NCI-H2081 (cell line): Measurements from ENCODE around the gene CALHM5.

ENCODE experiments used
- DNase-seq, 2 experiments: peaks; one replicate each; lab custom pipeline; 2025; lab: John Stamatoyannopoulos, UW

The CALHM5 gene

DNA sequence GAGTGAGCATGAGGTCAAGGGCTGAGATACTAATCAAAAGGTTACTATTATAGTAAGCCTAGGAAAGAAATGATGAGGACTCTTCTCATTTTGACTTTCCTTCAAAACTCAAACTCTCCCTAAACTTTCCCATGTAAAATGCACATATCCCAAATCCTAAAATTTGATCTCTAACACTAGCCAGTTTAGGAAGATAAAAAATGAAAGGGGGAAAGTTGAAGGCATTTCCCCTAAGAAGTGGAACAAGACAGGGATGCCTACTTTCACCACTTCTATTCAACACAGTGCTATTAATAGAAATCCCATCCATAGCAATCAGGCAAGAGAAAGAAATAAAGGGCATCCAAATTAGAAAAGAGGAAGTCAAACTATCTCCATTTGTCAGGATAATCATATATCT lies 2.9 kb upstream of the CALHM5 start:
- DNase-seq, result no peak

DNA sequence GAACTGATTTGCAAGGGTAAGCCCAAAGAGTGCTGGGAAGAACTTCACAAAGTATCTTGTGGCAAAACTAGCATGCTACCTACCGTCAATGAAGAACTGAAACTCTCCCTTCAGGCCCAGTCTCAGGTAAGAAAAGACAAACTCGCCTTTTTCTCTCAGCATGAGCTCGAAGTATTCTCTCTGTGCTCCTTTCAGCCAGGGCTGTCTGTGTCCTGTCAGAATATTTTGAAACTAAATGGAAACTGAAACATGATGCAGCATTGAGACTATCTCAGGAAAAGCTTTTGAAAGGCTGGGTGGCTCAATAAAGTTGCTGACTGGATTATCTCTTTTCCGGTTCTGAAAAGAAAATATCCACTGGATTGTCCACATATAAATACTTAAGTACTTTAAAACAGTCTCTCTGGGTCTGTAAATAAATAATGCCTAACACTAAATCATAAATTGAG lies 696 bp downstream of the CALHM5 start:
- DNase-seq, result no peak

DNA sequence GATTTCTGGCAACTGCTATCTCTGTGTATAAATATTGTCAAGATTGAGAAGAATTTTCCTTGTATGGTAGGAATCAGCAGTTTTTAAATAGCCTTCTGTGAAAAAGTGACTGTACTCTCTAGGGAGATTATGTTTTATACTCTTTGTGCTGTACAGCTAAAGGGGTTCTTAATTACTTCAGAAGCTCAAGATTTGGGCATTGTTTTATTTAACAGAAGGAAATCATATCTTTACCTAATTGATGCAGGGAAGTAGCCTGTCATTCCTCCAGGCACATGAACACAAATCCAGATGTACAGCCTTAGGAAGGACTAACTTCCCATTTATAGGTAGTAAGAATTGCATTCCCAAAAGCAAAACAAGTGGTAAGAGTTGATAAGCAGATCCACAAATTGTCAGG lies 1.3 kb downstream of the CALHM5 start:
- no peak for DNase-seq

DNA sequence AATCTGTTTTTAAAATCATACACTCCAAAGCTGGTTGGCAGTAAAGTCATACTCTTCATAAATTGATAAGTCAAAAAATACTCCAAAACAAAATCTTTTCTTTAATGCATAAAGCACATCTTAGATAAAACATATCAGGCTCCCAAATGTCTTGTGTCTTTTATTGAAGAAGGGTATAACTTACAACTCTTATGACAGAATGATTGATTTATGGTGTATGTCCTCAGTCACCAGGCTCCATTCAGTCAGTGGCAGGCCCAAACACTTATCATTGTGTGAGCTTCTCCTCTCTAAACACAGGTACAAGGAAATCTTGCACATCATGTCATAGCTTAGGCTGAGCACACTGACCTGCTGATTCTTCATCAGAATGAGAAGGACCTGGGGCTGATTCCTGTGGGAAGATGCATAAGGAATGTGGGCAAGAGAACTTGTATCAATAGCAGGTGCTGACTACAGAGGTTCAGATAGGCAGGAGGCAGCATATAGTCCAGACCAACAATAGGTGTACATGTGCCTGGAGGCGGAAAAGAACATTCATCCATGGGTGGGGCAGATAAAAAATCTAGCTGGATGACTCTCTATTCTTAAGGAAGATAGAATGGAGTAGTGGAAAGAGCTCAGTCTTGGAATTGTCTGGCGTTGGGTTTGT lies 1.9 kb downstream of the CALHM5 start:
- DNase-seq, result no peak

DNA sequence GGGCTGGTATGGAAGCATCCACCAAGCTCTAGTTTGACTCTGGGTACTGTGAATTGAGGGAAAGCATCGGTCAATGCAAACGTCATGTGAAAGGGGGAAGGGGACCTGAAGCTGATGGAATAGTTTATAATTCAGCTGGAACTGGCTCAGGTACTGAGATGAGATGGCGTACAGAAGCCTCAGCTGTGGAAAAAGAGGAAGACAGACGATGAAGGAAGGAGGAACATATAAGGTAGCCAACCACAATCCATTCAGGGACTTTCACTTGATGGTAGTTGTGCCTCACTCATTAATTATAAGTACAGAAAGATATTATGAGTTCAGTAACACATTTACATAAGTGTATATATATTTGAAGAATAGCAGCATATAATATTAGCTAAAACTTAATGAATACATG lies 2.7 kb downstream of the CALHM5 start:
- no peak for DNase-seq

DNA sequence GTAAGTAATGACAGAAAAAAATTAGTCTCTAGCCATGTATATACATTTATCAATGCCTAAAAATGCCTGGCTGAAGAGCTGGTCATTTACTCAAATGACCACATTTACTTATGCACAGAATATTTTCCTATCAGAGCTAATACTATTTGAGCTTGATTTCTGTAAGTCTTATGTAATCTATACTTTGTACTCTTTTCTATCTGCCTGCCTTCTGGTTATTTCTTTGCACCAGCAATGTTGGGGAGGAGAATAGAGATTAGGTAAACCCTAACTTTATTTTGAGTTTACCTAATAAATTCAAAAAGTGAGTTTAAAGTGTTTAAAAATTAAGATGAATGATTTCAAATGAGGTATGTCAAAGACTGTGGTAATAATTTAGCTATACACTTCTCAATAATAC lies 3.7 kb downstream of the CALHM5 start:
- DNase-seq, result no peak

DNA sequence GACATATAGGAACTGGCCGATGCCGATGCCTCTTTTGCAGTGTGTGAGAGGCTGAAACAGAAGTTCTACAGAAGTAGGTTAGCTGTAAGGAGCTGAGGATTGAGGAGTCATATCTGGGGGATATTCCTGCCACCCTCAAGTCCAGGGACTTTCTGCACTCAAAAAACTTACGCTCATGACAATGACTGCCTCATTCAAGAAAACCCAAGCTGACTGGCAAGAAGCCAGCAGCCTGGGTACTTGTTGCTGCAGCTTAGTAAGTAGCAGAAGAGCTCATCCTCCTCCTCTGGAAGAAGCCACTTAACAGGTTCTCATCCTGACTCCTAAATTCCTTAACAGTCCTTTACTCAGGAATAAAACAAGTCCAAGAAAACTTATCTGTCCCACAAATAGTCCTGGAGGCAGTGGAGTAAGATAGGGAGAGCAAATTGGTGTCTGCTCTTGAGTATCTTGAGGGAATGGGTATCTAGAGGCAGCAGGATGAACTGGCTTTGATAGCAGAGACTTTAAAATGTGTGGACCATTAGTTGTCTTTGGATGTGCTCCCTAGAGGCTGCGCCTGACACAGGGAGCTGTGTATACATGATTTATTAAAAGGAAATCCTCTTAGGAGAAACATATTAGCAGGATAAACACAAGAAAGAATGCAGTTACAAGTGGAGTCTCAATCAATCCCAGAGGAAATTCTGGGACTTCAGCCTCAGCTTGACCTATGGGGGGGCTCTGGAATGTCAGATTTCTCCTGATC lies 7.4 kb downstream of the CALHM5 start:
- no peak for DNase-seq

DNA sequence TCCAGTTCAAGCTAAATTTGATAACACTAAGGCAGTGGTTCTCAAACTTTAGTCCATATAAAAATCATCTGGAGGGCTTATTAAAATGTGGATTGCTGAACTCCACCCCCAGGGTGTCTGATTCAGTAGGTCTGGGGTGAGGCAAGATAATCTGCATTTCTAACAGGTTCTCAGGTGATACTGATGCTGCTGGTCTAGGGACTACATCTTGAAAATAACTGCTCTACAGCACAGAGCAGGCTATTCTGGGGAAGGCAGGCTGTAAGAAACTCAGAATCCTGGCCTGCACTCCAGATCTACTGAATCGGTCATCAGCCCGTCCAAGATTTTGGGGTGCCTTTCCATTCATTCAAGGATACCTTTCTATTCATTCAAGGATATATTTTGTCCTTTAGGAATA lies 11.5 kb downstream of the CALHM5 start:
- no peak for DNase-seq

DNA sequence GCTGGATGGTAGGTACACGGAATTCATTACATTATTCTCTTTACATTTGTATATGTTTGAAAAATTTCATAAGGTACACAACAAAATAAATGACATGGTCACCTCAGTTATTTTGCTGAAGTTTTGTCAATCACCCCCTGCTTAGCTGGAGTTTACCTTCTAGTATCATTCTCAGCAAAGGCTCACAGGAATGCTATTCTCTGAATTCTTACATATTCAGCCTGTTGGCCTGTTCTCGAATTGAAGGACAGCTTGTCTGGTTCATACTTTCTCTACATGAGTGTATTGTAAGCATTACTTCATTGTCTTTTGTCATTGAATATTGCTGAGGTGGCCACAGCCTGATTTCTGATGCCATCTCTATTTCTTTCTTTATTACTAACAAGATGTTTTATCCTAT lies 12.8 kb downstream of the CALHM5 start:
- no peak for DNase-seq

DNA sequence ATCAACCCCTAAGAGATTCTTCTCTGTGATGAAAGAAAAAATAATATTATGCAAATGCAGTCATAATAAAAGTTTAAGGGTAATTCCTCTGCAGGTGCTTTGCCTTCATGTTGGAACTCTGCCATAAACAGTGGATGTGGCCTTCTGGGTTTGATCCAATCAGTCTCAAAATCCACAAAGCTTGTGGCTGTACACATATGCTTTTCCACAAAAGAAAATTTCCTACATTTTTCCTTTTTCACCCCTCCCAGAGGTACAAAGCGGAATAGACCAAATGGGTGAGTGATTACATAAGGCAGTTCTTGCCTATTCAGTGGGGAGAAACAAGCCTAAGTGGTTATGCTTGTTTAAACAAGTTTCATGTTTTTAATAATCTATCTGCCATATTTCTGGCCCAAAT lies 16.7 kb downstream of the CALHM5 start:
- DNase-seq, result peak; percentile 2 to 15

DNA sequence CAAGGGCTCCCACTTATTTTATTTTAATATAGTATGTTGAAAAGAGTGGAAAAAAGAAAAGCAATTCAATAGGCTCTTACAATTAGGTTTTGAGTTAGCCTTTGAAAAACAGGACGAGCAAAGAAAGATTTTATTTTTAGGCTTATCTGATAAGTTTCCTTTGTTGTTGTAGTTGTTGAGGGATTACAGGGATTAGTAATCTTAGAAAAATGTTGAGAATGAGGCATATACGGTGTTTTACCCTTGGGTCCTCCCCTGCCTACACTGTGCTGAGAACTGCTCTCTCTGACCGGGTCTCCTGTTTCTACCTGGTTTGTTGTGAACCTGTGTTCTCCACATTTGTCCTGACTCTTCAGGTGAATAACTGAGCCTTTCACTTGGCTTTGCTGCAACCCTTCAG lies 17.3 kb downstream of the CALHM5 start:
- DNase-seq, result no peak

DNA sequence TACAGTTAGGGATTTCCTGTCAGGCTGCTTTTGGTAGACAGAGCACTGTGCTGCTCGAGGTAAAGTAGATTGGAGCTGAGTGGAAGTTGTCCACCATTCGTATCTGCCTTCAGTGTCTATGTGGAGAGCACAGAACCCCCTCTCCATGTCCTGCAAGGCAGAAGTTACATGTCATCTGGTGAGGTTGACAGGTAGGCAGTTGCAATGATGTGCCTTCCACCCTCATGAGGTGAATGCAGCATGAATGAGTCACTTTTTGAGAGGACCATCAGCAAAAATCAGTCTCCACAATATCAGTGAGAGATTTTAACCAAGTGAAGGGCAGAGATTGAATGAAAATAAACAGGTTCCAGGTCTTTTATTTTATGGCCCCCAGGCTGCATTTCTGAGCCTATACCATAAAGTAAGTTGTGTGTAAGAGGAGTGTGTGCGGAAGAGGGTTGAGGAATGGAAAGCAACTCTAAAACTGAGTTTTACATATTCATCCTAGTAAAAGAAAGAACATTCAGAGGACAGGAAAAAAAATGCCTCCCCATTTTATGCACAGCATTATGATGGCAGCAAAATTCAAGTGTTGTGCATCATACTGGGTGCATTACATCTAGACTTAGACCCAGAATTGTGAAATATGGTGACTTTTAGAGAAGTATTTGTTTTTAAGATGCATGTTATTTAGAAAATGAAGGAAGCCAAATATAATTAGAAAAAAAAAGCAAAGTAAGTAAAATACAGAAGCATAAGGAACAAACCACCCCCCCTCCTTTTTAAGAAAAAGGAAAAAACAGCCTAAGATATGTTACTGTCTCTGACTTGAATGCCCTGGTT lies 18.2 kb downstream of the CALHM5 start:
- DNase-seq, result no peak

DNA sequence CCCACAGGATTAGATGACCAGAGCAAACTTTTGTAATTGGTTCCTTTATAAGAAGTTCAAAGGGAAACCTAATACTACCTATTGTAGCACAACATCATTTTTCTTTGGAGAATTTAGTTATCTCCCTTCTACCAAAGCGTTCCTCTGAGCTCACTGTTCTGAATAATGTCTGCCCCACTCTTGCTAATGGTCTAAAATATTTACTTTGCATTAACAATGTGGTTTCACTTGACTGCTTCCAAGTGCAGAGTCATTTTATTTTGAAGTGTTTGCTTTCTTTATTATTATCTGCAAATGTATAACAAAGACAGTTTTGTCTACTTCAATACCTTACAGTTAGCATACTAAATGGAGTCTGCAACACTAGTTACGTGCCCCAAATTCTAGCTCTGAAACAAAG lies 19.0 kb downstream of the CALHM5 start:
- DNase-seq, result peak; percentile 29 to 78

DNA sequence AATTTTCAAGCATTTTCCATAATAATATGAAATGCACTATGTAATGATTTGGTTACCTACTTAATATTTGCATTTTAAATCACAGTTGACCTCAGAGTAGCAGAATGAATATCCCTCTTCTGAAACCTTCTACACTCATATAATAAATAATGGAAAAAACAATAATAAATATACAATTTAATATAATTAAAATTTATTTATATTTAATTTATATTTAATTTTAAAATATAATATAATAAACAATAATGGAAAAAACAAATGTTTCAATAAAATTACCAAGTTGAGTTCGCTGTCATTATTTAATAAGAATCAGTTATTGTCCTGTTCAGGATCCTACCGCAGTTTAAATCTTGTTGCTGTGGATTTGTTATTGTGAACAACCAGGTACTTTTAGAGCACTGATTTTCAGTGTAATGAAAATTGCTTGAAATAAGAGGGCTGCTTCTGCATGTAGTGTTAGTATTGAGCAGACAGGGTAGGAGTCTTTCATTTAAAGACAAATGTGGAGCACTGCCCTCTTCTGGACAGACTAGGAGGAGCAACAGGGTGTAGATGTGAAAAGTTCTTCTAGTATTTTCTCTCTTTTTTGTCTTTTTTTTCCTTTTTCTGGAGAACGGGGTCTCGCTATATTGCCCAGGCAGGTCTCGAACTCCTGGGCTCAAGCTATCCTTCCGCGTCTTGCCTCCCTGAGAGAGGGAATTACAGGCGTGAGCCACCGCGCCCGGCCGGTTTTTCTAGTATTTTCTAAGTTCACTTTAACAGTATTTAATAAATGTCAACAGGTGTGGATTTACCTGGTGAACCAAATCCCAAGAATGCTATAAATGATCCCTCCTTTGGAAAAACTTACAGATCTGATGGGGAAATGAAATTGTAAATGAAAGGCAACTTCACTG lies 20.5 kb downstream of the CALHM5 start:
- peak; percentile 20 to 49 for DNase-seq

DNA sequence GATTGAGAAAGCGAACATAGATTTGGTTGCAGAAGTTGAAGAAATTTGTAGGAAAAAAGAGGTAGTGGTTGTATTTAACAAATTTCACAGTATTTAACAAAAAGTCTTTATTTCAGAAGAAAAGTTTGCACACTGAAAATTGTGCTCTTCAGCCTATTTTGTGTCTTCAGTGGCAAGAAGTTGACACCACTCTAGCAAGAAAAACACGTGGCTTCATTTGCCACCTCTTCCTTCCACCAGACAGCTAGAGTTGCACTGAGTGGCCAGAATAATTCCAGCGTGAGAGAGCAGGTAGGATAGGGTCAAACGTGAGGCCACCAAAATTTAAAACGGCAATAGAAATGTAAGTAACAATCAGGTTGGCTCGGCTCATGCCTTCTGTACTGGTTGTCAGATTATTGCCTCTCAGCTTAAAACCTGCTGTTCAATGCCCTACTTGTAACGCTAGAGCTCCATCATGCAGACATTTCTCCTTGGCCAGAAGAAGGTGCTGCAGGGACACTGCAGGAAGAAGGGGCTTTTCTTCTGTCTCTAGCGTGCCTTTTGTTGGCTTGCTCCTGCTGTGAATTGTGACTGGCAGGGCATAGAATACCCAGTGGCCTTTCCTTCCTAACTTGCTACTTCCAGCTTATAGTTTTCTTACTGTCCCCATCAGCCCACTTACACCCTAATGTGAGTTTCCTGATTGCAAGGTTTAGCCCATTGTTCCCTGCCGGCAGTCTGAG lies 22.0 kb downstream of the CALHM5 start:
- DNase-seq, result no peak

DNA sequence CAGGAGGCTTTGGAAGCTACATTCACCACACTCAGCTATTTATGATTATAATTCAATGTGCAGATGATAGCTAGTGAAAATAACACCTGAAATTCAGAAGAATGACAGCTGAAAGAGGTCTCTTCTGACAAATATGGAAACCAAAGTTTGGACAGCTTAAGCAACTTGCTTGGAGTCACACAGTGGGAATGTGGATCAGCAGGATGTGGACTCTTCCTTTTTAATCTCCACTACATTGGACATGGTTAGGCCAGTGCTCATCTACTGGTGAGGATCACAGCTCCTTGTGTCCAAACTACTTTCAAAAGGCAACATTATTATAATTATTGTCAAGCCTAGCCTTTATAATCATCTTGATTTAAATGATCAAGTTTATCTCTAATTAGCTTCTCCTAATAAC lies 23.7 kb downstream of the CALHM5 start:
- no peak for DNase-seq

DNA sequence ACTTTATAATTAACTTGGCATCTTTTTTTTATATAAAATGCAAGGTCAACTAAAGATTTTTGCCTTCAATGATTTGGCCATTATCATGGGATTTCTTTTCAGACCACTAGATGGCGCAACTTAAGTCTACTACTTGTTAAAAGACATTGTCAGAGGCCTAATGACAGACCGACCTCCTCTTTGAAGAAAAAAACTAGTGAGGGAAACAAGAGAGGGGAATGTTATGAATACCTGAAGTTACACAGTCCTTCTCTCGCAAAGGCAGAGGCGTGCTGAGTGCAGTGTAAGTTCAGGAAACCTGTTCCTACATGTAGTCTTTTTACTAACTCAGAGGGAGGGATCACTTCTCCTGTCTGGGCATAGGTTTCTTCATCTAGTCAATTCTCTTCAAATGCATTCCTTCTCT lies 24.8 kb downstream of the CALHM5 start:
- DNase-seq, result peak; percentile 21 to 41

DNA sequence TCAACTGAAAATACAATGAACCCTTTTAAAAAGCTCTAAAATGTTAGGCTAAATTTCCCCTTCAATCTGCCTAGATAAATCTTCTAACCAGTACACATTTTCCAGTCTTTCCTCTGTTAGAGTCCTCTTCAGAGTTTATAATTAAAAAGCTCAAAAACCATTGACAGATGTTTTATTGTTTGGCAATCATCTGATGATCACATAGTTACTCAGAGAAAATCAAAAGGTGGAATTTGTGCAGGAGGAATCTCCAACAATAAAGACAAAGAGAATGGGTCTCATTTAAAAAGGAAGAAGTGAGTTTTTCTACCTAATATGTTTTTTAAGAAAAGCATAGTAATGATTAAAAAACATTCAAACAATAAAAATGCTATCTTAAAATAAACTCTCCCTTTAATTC lies 31.0 kb downstream of the CALHM5 start:
- no peak for DNase-seq

DNA sequence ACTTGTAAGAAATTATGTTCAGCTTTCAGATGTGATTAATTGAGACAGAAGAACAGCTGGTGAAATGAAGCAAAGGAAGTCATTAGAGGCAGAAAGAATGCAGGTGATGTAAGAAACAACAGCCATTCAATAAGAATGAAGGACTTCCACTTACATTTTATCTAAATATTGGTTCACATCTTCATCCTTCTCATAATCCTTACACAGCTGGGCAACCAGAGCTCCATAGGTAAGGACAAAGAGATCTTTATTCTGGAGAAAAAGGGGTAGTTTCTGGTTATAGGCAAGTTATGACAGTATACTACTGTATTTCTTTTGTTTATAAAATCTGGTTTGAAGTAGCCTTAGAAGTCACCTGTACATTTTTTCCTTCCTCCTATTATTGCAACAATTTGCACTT lies 31.7 kb downstream of the CALHM5 start:
- no peak for DNase-seq

DNA sequence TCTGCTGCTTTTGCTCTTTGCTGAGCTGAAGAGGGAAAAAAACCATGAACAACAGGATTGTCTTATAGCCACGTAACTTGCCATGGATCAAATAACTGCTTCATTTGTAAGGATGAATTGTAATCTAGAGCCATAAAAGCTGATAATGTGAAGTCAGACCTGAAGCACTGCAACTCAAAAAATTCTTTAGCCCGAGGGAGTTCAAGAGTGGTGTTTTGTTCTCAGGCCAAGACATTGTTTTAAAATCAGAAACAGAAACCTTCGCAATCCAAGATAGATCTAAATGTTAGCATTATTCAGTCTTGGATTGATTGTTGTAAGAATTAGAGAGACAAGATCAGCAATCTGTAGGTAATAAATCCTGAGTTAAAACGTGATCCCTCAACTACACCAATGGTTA lies 34.2 kb downstream of the CALHM5 start, which contains the start of gene TRAPPC3L:
TRAPPC3L (minus strand) TSS at position 34 of the 400 bp plus-strand sequence. CDS start 170 bp downstream, outside the sequence.
- no peak for DNase-seq

DNA sequence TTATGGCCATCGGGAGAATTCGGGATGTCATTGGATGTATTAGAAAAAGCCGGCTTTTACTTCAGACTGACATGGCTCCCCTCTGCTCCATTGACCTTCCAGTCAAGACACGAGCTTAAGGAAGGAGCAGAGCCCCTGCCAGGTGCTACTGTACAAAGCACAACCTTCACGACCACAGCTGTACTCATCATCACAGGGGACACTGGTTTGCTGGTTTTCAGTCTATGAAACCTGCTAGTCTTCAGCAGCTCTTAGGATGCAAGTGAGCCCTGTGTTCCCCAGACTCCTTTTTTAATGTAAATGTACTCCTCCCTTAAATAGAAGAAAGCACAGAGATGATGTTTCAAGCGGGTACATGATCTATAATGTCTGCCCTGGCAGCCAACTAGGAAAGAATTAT lies 35.9 kb downstream of the CALHM5 start:
- no peak for DNase-seq
